ENCODE results near the gene CDKAL1. TPM values are rescaled to one million over a fixed set of nuclear protein-coding genes. Genes with fewer than 3 reads are reported as not detected.

The CDKAL1 gene
- total and polyA plus RNA-seq, 11 donors: 3.2 to 14.3 (median 9.3) TPM

GRCh38 chr6:20741490-20741889 lies 207.2 kb downstream of the CDKAL1 start:
- 97 to 99% (median 98%) methylated on average over 2 of the region's 2 CpGs for WGBS, 4 donors
- intact Hi-C loops (cut with DNase I): no loop called here
- Histone ChIP-seq H3K4me1 (peaks cover 0 to 7% (median 0%) of the 10 kb centered on the region in 12 donors), H3K36me3 (peaks cover 0 to 13% (median 6%) of the 10 kb centered on the region in 9 donors), H3K27ac (no peak overlapping the region), H3K27me3 (no peaks in the 10 kb centered on the region), H3K9me3 (peaks cover 0 to 11% (median 0%) of the 10 kb centered on the region in 12 donors), H3K4me3 (no peak overlapping the region)
- ATAC-seq (no peak), DNase-seq (no peak)
- no peak for TF ChIP-seq CTCF (IDR thresholded peaks at IDR 0.05)
- no peak for TF ChIP-seq POLR2A (IDR thresholded peaks at IDR 0.05)

GRCh38 chr6:20744911-20745557 lies 210.8 kb downstream of the CDKAL1 start:
- ATAC-seq (no peak), DNase-seq (no peak)
- TF ChIP-seq POLR2A (IDR thresholded peaks at IDR 0.05) (no peak), CTCF (IDR thresholded peaks at IDR 0.05) (no peak)
- H3K4me1 ChIP-seq: peaks cover 0 to 16% (median 0%) of the 10 kb centered on the region in 12 donors
- H3K36me3 ChIP-seq: peaks cover 0 to 5% (median 2%) of the 10 kb centered on the region in 9 donors
- H3K27me3 ChIP-seq: no peaks in the 10 kb centered on the region
- 96 to 97% (median 96%) methylated on average over 9 of the region's 9 CpGs for WGBS, 4 donors
- intact Hi-C loops (cut with DNase I): no loop called here
- no peak overlapping the region for H3K4me3 ChIP-seq
- H3K9me3 ChIP-seq: peaks cover 0 to 18% (median 0%) of the 10 kb centered on the region in 12 donors
- H3K27ac ChIP-seq: no peak overlapping the region

- TF ChIP-seq CTCF (IDR thresholded peaks at IDR 0.05) (no peak), POLR2A (IDR thresholded peaks at IDR 0.05) (no peak)
- H3K27ac ChIP-seq: no peak overlapping the region
- no peaks in the 10 kb centered on the region for H3K27me3 ChIP-seq
- H3K9me3 ChIP-seq: peaks cover 0 to 18% (median 0%) of the 10 kb centered on the region in 12 donors
- 74 to 82% (median 77%) methylated on average over 2 of the region's 2 CpGs for WGBS, 4 donors
- no peaks in the 10 kb centered on the region for H3K36me3 ChIP-seq
- ATAC-seq: peak in 1 of 4 donors; percentile 39
- no peak for DNase-seq
- no peak overlapping the region for H3K4me3 ChIP-seq
- H3K4me1 ChIP-seq: peaks cover 0 to 16% (median 0%) of the 10 kb centered on the region in 12 donors
- intact Hi-C loops (cut with DNase I): no loop called here
Measured at GRCh38 chr6:20746024-20746423, 211.8 kb downstream of the CDKAL1 start.

GRCh38 chr6:20746805-20747558 lies 212.7 kb downstream of the CDKAL1 start:
- Histone ChIP-seq H3K4me3 (no peak overlapping the region), H3K9me3 (peaks cover 0 to 9% (median 0%) of the 10 kb centered on the region in 12 donors), H3K4me1 (peaks cover 0 to 16% (median 0%) of the 10 kb centered on the region in 12 donors), H3K27ac (no peak overlapping the region), H3K36me3 (no peaks in the 10 kb centered on the region), H3K27me3 (no peaks in the 10 kb centered on the region)
- intact Hi-C loops (cut with DNase I): no loop called here
- TF ChIP-seq CTCF (IDR thresholded peaks at IDR 0.05) (no peak), POLR2A (IDR thresholded peaks at IDR 0.05) (no peak)
- DNase-seq (no peak), ATAC-seq (no peak)
- WGBS, 4 donors: 67 to 71% (median 69%) methylated on average over 6 of the region's 6 CpGs
